Fibroblast of lung (primary cell): ENCODE results near the gene TRIM44. TPM values are rescaled to one million over a fixed set of nuclear protein-coding genes. Genes with fewer than 3 reads are reported as not detected.

Experiments
- DNase-seq, 2 donors: peaks; one replicate each; pipeline versions ENCODE4 v3.0.0 to v3.0.0-alpha.2; 2010; ENCODE audit warnings: low read depth in 2 of 2
- H2AFZ ChIP-seq: 2 replicates; pipeline ENCODE4 v1.5.1; 2012; ENCODE audit warnings: low read length, control low read depth, inconsistent platforms
- H3K27ac ChIP-seq: 2 replicates; pipeline ENCODE4 v1.5.1; 2011; ENCODE audit warnings: low read length, control low read depth; ENCODE audit not compliant: insufficient read depth
- H3K27me3 ChIP-seq: 2 replicates; pipeline ENCODE4 v1.5.1; 2011; ENCODE audit warnings: mild to moderate bottlenecking, low read length; ENCODE audit not compliant: control insufficient read depth, insufficient read depth
- H3K36me3 ChIP-seq: 2 replicates; pipeline ENCODE4 v1.5.1; 2011; ENCODE audit warnings: low read length; ENCODE audit not compliant: control insufficient read depth, insufficient read depth
- H3K4me1 ChIP-seq: 2 replicates; pipeline ENCODE4 v1.5.1; 2011; ENCODE audit warnings: low read length; ENCODE audit not compliant: control insufficient read depth, insufficient read depth; ENCODE audit errors: extremely low read depth
- H3K4me2 ChIP-seq: 2 replicates; pipeline ENCODE4 v1.5.1; 2011; ENCODE audit warnings: low read length, control low read depth; ENCODE audit not compliant: insufficient read depth; ENCODE audit errors: extremely low read depth
- H3K4me3 ChIP-seq, 4 experiments: fragments of 200-600 bp in 1 of 4; sonication (generic) in 1 of 4; replicated peaks in 1 of 4; 2 replicates each; pipeline ENCODE4 v1.5.1; 2011 to 2016; ENCODE audit warnings: low read length in 4 of 4, low read depth in 3 of 4, mild to moderate bottlenecking in 3 of 4, control low read depth in 2 of 4, inconsistent platforms in 1 of 4, mixed read lengths in 1 of 4; ENCODE audit not compliant: insufficient read depth in 1 of 4; ENCODE audit errors: control extremely low read depth in 1 of 4
- H3K79me2 ChIP-seq: 2 replicates; pipeline ENCODE4 v1.5.1; 2012; ENCODE audit warnings: mild to moderate bottlenecking, low read length, inconsistent platforms; ENCODE audit not compliant: control insufficient read depth, insufficient read depth
- H3K9ac ChIP-seq: 2 replicates; pipeline ENCODE4 v1.5.1; 2011; ENCODE audit warnings: mild to moderate bottlenecking, low read length, control low read depth; ENCODE audit not compliant: insufficient read depth
- H3K9me3 ChIP-seq: 2 replicates; pipeline ENCODE4 v1.5.1; 2012; ENCODE audit warnings: low read depth, low read length; ENCODE audit not compliant: control insufficient read depth, insufficient read depth
- H4K20me1 ChIP-seq: 2 replicates; pipeline ENCODE4 v1.5.1; 2011; ENCODE audit warnings: low read length; ENCODE audit not compliant: control insufficient read depth, insufficient read depth; ENCODE audit errors: extremely low read depth
- EZH2 ChIP-seq: IDR thresholded peaks from 2 replicates; pipeline ENCODE4 v1.5.1; 2012; ENCODE audit warnings: low read length, control low read depth, mild to moderate bottlenecking; ENCODE audit errors: missing control alignments
- polyA plus RNA-seq, 2 donors: library from polyadenylated mRNA; depleted of rRNA in 1 of 2; stranded (reverse) in 1 of 2; unstranded in 1 of 2; fragments of >200 nt; gene quantifications; 2 replicates each; pipeline ENCODE4 v1.2.1, GENCODE V29; 2011 to 2012; ENCODE audit warnings: missing spikeins in 1 of 2
- total RNA-seq: library from RNA; depleted of rRNA; stranded (reverse); fragments of >200 nt; gene quantifications from 2 replicates; pipeline ENCODE4 v1.2.1, GENCODE V29; 2014
- TF ChIP-seq, protein P1 (sequence below), 2 donors: IDR thresholded peaks in 1 of 2; conservative IDR thresholded peaks in 1 of 2; 1 replicate in 1 of 2; 2 replicates in 1 of 2; pipeline ENCODE4 v1.5.1; 2011 to 2012; ENCODE audit warnings: low read length in 2 of 2, control low read depth in 1 of 2, inconsistent platforms in 1 of 2, low read depth in 1 of 2, mild to moderate bottlenecking in 1 of 2

The TRIM44 gene
- total and polyA plus RNA-seq, 2 donors (not counting 1 experiment from before 2014, with no cell fraction given): 10.4 to 78.3 TPM

DNA sequence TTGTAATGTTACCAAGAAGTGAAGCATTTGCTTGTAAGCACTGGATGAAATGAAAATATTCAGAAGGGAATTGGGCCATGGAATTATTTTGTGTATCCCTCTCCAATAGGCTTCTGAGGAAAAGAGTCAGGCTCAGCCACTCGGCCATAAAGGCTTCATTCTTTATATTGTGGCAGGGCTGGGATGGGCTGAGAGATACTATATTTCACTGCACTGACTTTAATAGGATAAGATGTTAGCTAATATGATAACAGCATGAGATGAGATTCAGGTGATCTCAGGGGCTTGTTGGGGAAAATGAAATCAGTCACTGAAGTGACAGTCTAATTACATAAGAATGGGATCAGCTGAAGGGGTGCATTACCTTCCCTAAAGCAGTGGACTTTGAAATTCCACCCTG lies 7.3 kb upstream of the TRIM44 start:
- no peaks in the 10 kb centered on the region for H3K36me3 ChIP-seq
- no peak for TF ChIP-seq EZH2
- TF ChIP-seq, protein P1, sequence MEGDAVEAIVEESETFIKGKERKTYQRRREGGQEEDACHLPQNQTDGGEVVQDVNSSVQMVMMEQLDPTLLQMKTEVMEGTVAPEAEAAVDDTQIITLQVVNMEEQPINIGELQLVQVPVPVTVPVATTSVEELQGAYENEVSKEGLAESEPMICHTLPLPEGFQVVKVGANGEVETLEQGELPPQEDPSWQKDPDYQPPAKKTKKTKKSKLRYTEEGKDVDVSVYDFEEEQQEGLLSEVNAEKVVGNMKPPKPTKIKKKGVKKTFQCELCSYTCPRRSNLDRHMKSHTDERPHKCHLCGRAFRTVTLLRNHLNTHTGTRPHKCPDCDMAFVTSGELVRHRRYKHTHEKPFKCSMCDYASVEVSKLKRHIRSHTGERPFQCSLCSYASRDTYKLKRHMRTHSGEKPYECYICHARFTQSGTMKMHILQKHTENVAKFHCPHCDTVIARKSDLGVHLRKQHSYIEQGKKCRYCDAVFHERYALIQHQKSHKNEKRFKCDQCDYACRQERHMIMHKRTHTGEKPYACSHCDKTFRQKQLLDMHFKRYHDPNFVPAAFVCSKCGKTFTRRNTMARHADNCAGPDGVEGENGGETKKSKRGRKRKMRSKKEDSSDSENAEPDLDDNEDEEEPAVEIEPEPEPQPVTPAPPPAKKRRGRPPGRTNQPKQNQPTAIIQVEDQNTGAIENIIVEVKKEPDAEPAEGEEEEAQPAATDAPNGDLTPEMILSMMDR (conservative IDR thresholded peaks at IDR 0.05 in 1 of 2, IDR thresholded peaks at IDR 0.05 in 1 of 2; ENCODE audit: low read depth in 1 of 2, low read length in 2 of 2): no peak
- no peaks in the 10 kb centered on the region for H3K79me2 ChIP-seq
- H2AFZ ChIP-seq: no peak overlapping the region
- H3K9ac ChIP-seq: no peak overlapping the region
- no peaks in the 10 kb centered on the region for H3K9me3 ChIP-seq
- no peak for DNase-seq
- no peaks in the 10 kb centered on the region for H3K4me1 ChIP-seq
- no peak overlapping the region for H3K4me3 ChIP-seq
- H4K20me1 ChIP-seq: no peaks in the 10 kb centered on the region
- H3K4me2 ChIP-seq: no peak overlapping the region
- H3K27ac ChIP-seq: no peak overlapping the region
- no peaks in the 10 kb centered on the region for H3K27me3 ChIP-seq

DNA sequence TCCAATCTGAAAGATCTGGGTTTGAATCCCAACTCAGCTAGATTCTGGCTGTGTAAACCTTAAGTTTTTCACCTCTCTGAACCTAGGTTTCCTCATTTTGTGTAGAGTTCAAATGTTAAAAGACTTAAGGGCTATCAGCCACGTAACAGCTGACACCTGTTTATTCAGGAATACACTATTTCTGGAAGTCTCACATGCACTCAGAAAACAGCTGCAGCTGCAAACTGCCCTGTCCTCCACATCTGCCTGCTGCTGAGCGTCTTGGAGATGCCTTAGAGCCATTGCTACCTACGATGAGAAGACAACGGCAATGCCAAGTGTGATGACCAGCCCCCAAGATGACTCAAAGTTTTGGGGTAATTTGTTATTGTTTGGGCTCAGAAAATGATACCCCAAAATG lies 6.7 kb upstream of the TRIM44 start:
- H3K79me2 ChIP-seq: no peaks in the 10 kb centered on the region
- DNase-seq: no peak
- no peaks in the 10 kb centered on the region for H3K9me3 ChIP-seq
- no peaks in the 10 kb centered on the region for H4K20me1 ChIP-seq
- H3K36me3 ChIP-seq: no peaks in the 10 kb centered on the region
- H3K4me1 ChIP-seq: no peaks in the 10 kb centered on the region
- no peak overlapping the region for H3K4me2 ChIP-seq
- no peak overlapping the region for H3K9ac ChIP-seq
- no peak overlapping the region for H3K4me3 ChIP-seq
- TF ChIP-seq, protein P1 (conservative IDR thresholded peaks at IDR 0.05 in 1 of 2, IDR thresholded peaks at IDR 0.05 in 1 of 2; ENCODE audit: low read depth in 1 of 2, low read length in 2 of 2): no peak
- TF ChIP-seq EZH2: no peak
- H3K27me3 ChIP-seq: no peaks in the 10 kb centered on the region
- no peak overlapping the region for H3K27ac ChIP-seq
- no peak overlapping the region for H2AFZ ChIP-seq

DNA sequence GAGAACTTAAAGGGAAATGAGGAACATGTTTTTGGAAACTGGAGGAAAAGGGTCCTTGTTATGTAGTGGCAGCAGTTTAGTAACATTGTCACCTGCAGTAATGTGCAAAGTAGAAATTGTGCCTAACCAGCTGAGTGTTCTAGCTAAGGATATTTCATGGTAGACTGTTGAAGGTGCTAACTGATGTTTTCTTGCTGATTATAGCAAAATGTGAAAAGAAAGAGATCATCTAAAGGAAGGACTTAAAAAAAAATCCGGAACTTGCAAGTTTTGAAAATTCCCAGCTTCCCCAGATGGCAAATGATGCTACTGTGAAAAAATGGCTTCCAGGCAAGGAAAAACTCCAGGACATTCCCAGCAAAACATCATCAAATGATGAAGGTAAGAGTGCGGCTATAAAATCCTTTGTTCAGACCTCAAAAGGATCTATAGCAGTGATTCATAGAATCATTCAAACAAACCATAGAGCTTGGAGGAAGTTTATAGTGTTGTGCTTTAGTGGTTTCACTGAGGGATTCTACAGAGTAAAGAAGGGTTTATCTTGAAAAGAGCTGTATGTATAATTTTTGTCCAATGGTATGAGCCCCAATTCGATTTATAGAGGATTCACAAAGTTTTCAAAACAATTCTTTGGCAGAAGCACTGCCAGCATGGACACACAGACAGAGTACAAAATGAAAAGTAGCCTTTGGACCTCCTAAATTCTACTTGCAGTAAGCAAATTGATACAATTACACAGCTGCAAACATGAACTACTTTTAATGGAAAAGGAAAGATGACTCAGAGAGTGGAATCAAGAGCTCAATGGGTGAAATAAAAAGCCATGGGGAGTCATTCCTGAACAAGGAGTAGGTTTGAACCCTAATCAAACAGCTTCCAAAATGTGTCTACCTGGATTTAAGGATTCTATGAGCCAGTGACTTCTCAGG lies 4.3 kb upstream of the TRIM44 start:
- Histone ChIP-seq H4K20me1 (no peaks in the 10 kb centered on the region), H3K27me3 (no peaks in the 10 kb centered on the region), H3K36me3 (no peaks in the 10 kb centered on the region), H3K27ac (no peak overlapping the region), H2AFZ (no peak overlapping the region), H3K4me3 (no peak overlapping the region), H3K4me2 (no peak overlapping the region), H3K9ac (no peak overlapping the region), H3K79me2 (peaks cover 4% of the 10 kb centered on the region), H3K4me1 (peaks cover 2% of the 10 kb centered on the region), H3K9me3 (no peaks in the 10 kb centered on the region)
- TF ChIP-seq, protein P1 (conservative IDR thresholded peaks at IDR 0.05 in 1 of 2, IDR thresholded peaks at IDR 0.05 in 1 of 2; ENCODE audit: low read depth in 1 of 2, low read length in 2 of 2): no peak
- no peak for TF ChIP-seq EZH2
- DNase-seq: no peak
